H1 (cell line): ENCODE data around the gene CDK13.

Source experiments
- CTCF ChIP-seq, 3 experiments: IDR thresholded peaks; 1 replicate in 2 of 3; 2 replicates in 1 of 3; pipeline versions ENCODE4 v1.5.1 to v1.6.1; 2011; ENCODE audit warnings: low read length in 3 of 3, mild to moderate bottlenecking in 3 of 3, inconsistent platforms in 2 of 3, low read depth in 1 of 3, moderate library complexity in 1 of 3; ENCODE audit not compliant: insufficient read depth in 1 of 3; ENCODE audit errors: control extremely low read depth in 1 of 3
- EP300 ChIP-seq, 2 experiments: IDR thresholded peaks; 1 replicate in 1 of 2; 2 replicates in 1 of 2; pipeline ENCODE4 v1.6.1; 2011 to 2012; ENCODE audit warnings: low read depth in 2 of 2, low read length in 2 of 2, mild to moderate bottlenecking in 2 of 2, borderline replicate concordance in 1 of 2, inconsistent platforms in 1 of 2, moderate library complexity in 1 of 2
- POLR2AphosphoS5 ChIP-seq: IDR thresholded peaks from 2 replicates; pipeline ENCODE4 v1.6.1; 2011; ENCODE audit warnings: low read depth, low read length
- SIN3A ChIP-seq, 2 experiments: IDR thresholded peaks in 1 of 2; conservative IDR thresholded peaks in 1 of 2; 2 replicates each; pipeline ENCODE4 v1.6.1; 2011 to 2012; ENCODE audit warnings: low read length in 2 of 2, improper control_type of control experiment in 1 of 2, low read depth in 1 of 2, mild to moderate bottlenecking in 1 of 2
- TAF1 ChIP-seq: IDR thresholded peaks from 2 replicates; pipeline ENCODE4 v1.6.1; 2011; ENCODE audit warnings: mild to moderate bottlenecking, low read depth, low read length
- TCF12 ChIP-seq: IDR thresholded peaks from 2 replicates; pipeline ENCODE4 v1.6.1; 2011; ENCODE audit warnings: low read depth, mild to moderate bottlenecking, low read length
- USF2 ChIP-seq: IDR thresholded peaks from 2 replicates; pipeline ENCODE4 v1.6.1; 2011; ENCODE audit warnings: low read length, improper control_type of control experiment

- TF ChIP-seq CTCF (IDR thresholded peaks at IDR 0.05; ENCODE audit: control extremely low read depth in 1 of 3, insufficient read depth in 1 of 3, low read depth in 1 of 3, low read length in 3 of 3) (no peak), USF2 (no peak), TAF1 (no peak), POLR2AphosphoS5 (no peak), SIN3A (conservative IDR thresholded peaks at IDR 0.05 in 1 of 2, IDR thresholded peaks at IDR 0.05 in 1 of 2; ENCODE audit: low read depth in 1 of 2, low read length in 2 of 2) (no peak), TCF12 (no peak), EP300 (IDR thresholded peaks at IDR 0.05; ENCODE audit: borderline replicate concordance in 1 of 2, low read depth in 2 of 2, low read length in 2 of 2) (no peak)
Measured at GRCh38 chr7:40072268-40072667, 122.2 kb downstream of the CDK13 start.
